HepG2 (cell line): ENCODE measurements around the gene PSMB11. TPM values are rescaled to one million over a fixed set of nuclear protein-coding genes. Genes with fewer than 3 reads are reported as not detected.

Experiments
- ATAC-seq: fragments of 200-7000 bp; cut with Tn5 transposase; 3 replicates; pipeline ENCODE4 v1.9.1; 2020; ENCODE audit warnings: mild to moderate bottlenecking, moderate library complexity
- BruUV-seq: library from RNA; stranded (reverse); fragments of 400-500 nt; replicated peaks from 2 replicates; lab custom pipeline; 2021; lab: Mats Ljungman, UMichigan
- CTCF ChIA-PET: fragments of 300-600 bp; formaldehyde crosslinking; extraction: SDS; loops from one replicate; lab custom pipeline; 2021; ENCODE audit warnings: low total read pairs, inconsistent platforms, low intra/inter-chr PET ratio; lab: Yijun Ruan, JAX
- POLR2A ChIA-PET: fragments of 350-600 bp; sonication (Branson Sonifier 250); formaldehyde crosslinking; loops from one replicate; lab custom pipeline; 2020; ENCODE audit warnings: antibody characterized with exemption, inconsistent platforms; lab: Yijun Ruan, JAX
- DNase-seq: peaks from one replicate; pipeline ENCODE4 v3.0.0-alpha.2; 2015; ENCODE audit warnings: low spot score
- FAIRE-seq: peaks from 3 replicates; lab custom pipeline; 2011; peaks lifted over from hg19 to GRCh38; lab: Jason Lieb, UNC
- H2AFZ ChIP-seq: one replicate; pipeline ENCODE4 v1.6.1; 2011; ENCODE audit warnings: low read length, inconsistent platforms
- H3K27ac ChIP-seq: fragments of 300-600 bp; 3 replicates; pipeline ENCODE4 v1.8.0; 2011; ENCODE audit warnings: mixed run types, mild to moderate bottlenecking, mixed read lengths, low read length, inconsistent platforms; ENCODE audit not compliant: insufficient read depth; ENCODE audit errors: extremely low read length
- H3K27me3 ChIP-seq, 2 experiments: fragments of 200-600 bp in 1 of 2; 2 replicates in 1 of 2; 3 replicates in 1 of 2; pipeline versions ENCODE4 v1.6.0 to v1.8.0; 2011; ENCODE audit warnings: low read length in 2 of 2, mild to moderate bottlenecking in 2 of 2, moderate library complexity in 2 of 2, inconsistent platforms in 1 of 2; ENCODE audit not compliant: insufficient read depth in 2 of 2, control insufficient read depth in 1 of 2
- H3K36me3 ChIP-seq, 2 experiments: fragments of 200-600 bp in 1 of 2; replicated peaks in 1 of 2; 2 replicates in 1 of 2; 3 replicates in 1 of 2; pipeline versions ENCODE4 v1.5.1 to v1.8.0; 2011; ENCODE audit warnings: low read length in 2 of 2, inconsistent platforms in 1 of 2; ENCODE audit not compliant: insufficient read depth in 2 of 2, control insufficient read depth in 1 of 2
- H3K4me1 ChIP-seq: 2 replicates; pipeline ENCODE4 v1.5.1; 2012; ENCODE audit warnings: low read length, inconsistent platforms; ENCODE audit not compliant: insufficient read depth
- H3K4me2 ChIP-seq: 2 replicates; pipeline ENCODE4 v1.6.0; 2011; ENCODE audit warnings: low read depth, low read length, inconsistent platforms
- H3K4me3 ChIP-seq, 3 experiments: fragments of 200-600 bp in 1 of 3; sonication (generic), shearing (Covaris generic) in 1 of 3; replicated peaks in 1 of 3; 2 replicates each; pipeline ENCODE4 v1.5.1; 2011 to 2016; ENCODE audit warnings: low read length in 3 of 3, inconsistent platforms in 2 of 3, low read depth in 2 of 3, mild to moderate bottlenecking in 2 of 3, control low read depth in 1 of 3, mixed read lengths in 1 of 3; ENCODE audit not compliant: insufficient read depth in 1 of 3
- H3K79me2 ChIP-seq: one replicate; pipeline ENCODE4 v1.6.1; 2011; ENCODE audit warnings: low read length, inconsistent platforms; ENCODE audit not compliant: insufficient read depth
- H3K9ac ChIP-seq: 2 replicates; pipeline ENCODE4 v1.6.0; 2011; ENCODE audit warnings: mild to moderate bottlenecking, low read depth, low read length, inconsistent platforms; ENCODE audit not compliant: insufficient read depth
- H3K9me3 ChIP-seq: 2 replicates; pipeline ENCODE4 v1.5.1; 2012; ENCODE audit warnings: mild to moderate bottlenecking, low read length
- H4K20me1 ChIP-seq: 2 replicates; pipeline ENCODE4 v1.6.0; 2011; ENCODE audit warnings: inconsistent platforms, mild to moderate bottlenecking, low read length, moderate library complexity; ENCODE audit not compliant: insufficient read depth
- ADNP ChIP-seq: sonication (generic); formaldehyde crosslinking; IDR thresholded peaks from 2 replicates; pipeline ENCODE4 v1.4.0; 2020; ENCODE audit warnings: missing genetic modification reagents
- RCOR2 ChIP-seq: IDR thresholded peaks from 2 replicates; pipeline ENCODE4 v1.6.1; 2016; ENCODE audit warnings: missing biosample characterization, missing genetic modification reagents
- ZBTB21 ChIP-seq: sonication (generic); formaldehyde crosslinking; IDR thresholded peaks from 2 replicates; pipeline ENCODE4 v1.4.0; 2020; ENCODE audit warnings: missing genetic modification reagents
- ZFP36 ChIP-seq: fragments of 150-350 bp; IDR thresholded peaks from 2 replicates; pipeline ENCODE4 v1.6.1; 2018; ENCODE audit warnings: borderline replicate concordance, low read length, low read depth; ENCODE audit not compliant: partially characterized antibody
- ZNF432 ChIP-seq: sonication (generic); formaldehyde crosslinking; IDR thresholded peaks from 2 replicates; pipeline ENCODE4 v1.5.0; 2020; ENCODE audit warnings: missing genetic modification reagents, mild to moderate bottlenecking, borderline replicate concordance
- ZNF788 ChIP-seq: sonication (generic); formaldehyde crosslinking; IDR thresholded peaks from 2 replicates; pipeline ENCODE4 v1.5.0; 2020; ENCODE audit warnings: mild to moderate bottlenecking, missing genetic modification reagents, borderline replicate concordance
- WGBS: methylation state at CpG from one replicate; pipeline ENCODE4 v1.1.6; 2017; ENCODE audit warnings: low lambda C conversion rate; 5-methylcytosine and 5-hydroxymethylcytosine counted together
- in situ Hi-C: cut with HindIII; loops from 2 replicates; pipeline ENCODE4 v1.10.0; 2017; ENCODE audit warnings: low pct_unique_long_range_greater_than_20kb; ENCODE audit not compliant: extremely low pct_ligation_motif_present
- intact Hi-C: fragments of 100-400 bp; cut with micrococcal nuclease; formaldehyde crosslinking; loops from one replicate; pipeline ENCODE4 v1.10.0; 2022; ENCODE audit not compliant: unreplicated experiment
- polyA plus RNA-seq, 8 experiments: library from polyadenylated mRNA; depleted of rRNA in 3 of 8; stranded (reverse) in 7 of 8; unstranded in 1 of 8; fragments of >200 nt; fragmentation: Illumina TruSeq in 4 of 8; extraction: Trizol in 4 of 8; gene quantifications; 2 replicates each; pipeline versions ENCODE4 v1.2.1 to v1.2.3, GENCODE V29; 2011 to 2016; ENCODE audit warnings: low read depth in 4 of 8, missing spikeins in 1 of 8, mixed read lengths in 1 of 8; ENCODE audit not compliant: insufficient read depth in 1 of 8
- total RNA-seq, 5 experiments: library from RNA; depleted of rRNA; stranded (reverse); fragments of >200 nt; fragmentation: Illumina TruSeq; extraction: Trizol; gene quantifications; 2 replicates each; pipeline ENCODE4 v1.2.3, GENCODE V29; 2016; ENCODE audit warnings: low read depth in 1 of 5
- TF ChIP-seq, protein P1 (sequence below): sonication (generic); formaldehyde crosslinking; IDR thresholded peaks from 2 replicates; pipeline ENCODE4 v1.5.0; 2020; ENCODE audit warnings: mild to moderate bottlenecking, missing genetic modification reagents
- TF ChIP-seq, protein P2 (sequence below): sonication (generic); formaldehyde crosslinking; IDR thresholded peaks from 2 replicates; pipeline ENCODE4 v1.8.1; 2023; ENCODE audit warnings: mild to moderate bottlenecking, inconsistent platforms, moderate library complexity, missing genetic modification reagents, borderline replicate concordance

PSMB11 gene
- total and polyA plus RNA-seq, 2 of the 13 experiments (the other 11 are each of a cell fraction or from before 2014, with no cell fraction given): not detected

DNA sequence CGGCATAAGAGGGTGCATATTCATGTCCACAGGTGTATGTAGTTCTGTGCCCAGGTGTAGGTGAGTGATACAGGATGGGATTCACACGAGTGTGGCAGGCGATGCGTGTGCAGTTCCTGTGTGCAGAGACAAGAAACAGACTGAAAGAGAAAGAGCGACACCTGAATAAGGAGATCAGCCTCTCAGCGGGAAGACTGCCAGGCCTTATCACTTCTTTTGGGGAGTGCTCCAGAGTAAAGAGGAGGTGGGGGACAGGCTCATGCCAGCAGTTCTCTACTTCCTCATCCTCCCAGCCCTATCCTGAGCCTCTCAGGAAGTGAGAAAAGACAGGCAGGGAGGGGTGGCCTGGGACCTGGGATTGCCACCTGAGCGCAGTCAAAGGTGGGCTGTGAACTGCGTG is 2.8 kb downstream of the PSMB11 start:
- no peaks in the 10 kb centered on the region for H3K9me3 ChIP-seq
- H3K4me3 ChIP-seq: no peak overlapping the region
- H3K4me2 ChIP-seq: no peak overlapping the region
- peaks cover 22% of the 10 kb centered on the region for H3K4me1 ChIP-seq
- FAIRE-seq (no peak), ATAC-seq (no peak), DNase-seq (no peak)
- no peak overlapping the region for H3K9ac ChIP-seq
- 74% methylated on average over 8 of the region's 8 CpGs for WGBS
- H3K36me3 ChIP-seq: no peaks in the 10 kb centered on the region
- in situ Hi-C loops (no loop called here), intact Hi-C loops (no loop called here)
- no peak overlapping the region for H2AFZ ChIP-seq
- BruUV-seq: no TSS peak
- H3K79me2 ChIP-seq: no peaks in the 10 kb centered on the region
- CTCF ChIA-PET: no interaction called here
- POLR2A ChIA-PET: interaction anchor here (2.7 kb wide), 1 partner anchor 38 kb away, joined by 9 read pairs; no protein-coding TSS in a partner anchor
- TF ChIP-seq, protein P1, sequence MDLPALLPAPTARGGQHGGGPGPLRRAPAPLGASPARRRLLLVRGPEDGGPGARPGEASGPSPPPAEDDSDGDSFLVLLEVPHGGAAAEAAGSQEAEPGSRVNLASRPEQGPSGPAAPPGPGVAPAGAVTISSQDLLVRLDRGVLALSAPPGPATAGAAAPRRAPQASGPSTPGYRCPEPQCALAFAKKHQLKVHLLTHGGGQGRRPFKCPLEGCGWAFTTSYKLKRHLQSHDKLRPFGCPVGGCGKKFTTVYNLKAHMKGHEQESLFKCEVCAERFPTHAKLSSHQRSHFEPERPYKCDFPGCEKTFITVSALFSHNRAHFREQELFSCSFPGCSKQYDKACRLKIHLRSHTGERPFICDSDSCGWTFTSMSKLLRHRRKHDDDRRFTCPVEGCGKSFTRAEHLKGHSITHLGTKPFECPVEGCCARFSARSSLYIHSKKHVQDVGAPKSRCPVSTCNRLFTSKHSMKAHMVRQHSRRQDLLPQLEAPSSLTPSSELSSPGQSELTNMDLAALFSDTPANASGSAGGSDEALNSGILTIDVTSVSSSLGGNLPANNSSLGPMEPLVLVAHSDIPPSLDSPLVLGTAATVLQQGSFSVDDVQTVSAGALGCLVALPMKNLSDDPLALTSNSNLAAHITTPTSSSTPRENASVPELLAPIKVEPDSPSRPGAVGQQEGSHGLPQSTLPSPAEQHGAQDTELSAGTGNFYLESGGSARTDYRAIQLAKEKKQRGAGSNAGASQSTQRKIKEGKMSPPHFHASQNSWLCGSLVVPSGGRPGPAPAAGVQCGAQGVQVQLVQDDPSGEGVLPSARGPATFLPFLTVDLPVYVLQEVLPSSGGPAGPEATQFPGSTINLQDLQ: no peak
- no peak for TF ChIP-seq ZBTB21 (CRISPR knock-in tag)
- TF ChIP-seq ZFP36: no peak
- no peak for TF ChIP-seq ADNP (CRISPR knock-in tag)
- TF ChIP-seq ZNF432 (CRISPR knock-in tag): 0 out of 2 replicates have a peak, but pooled peaks have one; percentile 50
- TF ChIP-seq, protein P2, sequence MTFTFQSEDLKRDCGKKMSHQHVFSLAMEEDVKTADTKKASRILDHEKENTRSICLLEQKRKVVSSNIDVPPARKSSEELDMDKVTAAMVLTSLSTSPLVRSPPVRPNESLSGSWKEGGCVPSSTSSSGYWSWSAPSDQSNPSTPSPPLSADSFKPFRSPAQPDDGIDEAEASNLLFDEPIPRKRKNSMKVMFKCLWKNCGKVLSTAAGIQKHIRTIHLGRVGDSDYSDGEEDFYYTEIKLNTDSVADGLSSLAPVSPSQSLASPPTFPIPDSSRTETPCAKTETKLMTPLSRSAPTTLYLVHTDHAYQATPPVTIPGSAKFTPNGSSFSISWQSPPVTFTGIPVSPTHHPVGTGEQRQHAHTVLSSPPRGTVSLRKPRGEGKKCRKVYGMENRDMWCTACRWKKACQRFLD (CRISPR knock-in tag): no peak
- no peak for TF ChIP-seq RCOR2 (CRISPR knock-in tag)
- TF ChIP-seq ZNF788: 0 out of 2 replicates have a peak, but pooled peaks have one; percentile 16
- TF ChIP-seq, all 625 proteins: peak for 2
- peaks cover 16 to 35% of the 10 kb centered on the region in 2 experiments for H3K27me3 ChIP-seq
- no peak overlapping the region for H3K27ac ChIP-seq
- H4K20me1 ChIP-seq: no peaks in the 10 kb centered on the region
